HG03558 (cell line): ENCODE data around the gene GRHPR.
"Not testable (repeated sequence)": the region's sequence is repeated elsewhere in the genome, so short reads cannot be mapped to it uniquely, and the experiment has no call there.

Experiments used
- ATAC-seq: cut with Tn5 transposase; IDR thresholded peaks from one replicate; pipeline ENCODE4 v1.9.1; 2021; ENCODE audit warnings: moderate number of reproducible peaks; ENCODE audit not compliant: unreplicated experiment; ENCODE audit errors: extremely low read depth

Gene GRHPR

DNA sequence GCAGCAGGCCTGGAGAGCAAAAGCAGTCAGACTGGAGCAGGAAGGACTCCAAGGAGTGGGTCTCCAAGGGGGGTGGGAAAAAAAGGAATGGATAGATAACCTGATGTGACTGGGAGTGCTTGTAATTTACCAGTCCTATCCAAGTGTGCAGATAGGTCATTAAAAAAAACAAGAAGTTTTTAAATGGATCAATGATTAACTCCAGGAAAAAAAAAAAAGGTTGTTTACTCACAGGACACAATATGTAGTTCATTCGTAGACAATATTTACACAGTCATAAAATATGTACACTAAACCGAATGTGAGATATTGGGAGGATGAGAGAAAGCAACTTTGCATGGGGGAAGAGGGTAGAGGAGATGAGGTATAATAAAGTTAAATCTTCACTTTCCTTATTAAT is 22.4 kb downstream of the GRHPR start:
- no peak for ATAC-seq

DNA sequence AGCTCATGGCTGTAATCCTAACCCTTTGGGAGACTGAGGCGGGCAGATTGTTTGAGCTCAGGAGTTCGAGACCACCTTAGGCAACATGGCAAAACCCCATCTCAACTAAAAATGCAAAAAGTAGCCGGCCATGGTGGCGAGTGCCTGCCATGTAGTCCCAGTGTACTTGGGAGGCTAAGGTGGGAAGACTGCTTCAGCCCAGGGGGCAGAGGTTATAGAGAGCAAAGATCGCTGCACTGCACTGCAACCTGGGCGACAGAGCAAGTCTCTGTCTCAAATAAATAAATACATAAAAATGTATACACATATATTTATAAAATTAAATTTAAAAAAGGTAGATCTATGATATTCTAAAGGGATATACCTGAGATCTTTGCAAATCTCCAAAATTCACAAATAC is 23.3 kb downstream of the GRHPR start:
- ATAC-seq: no peak

DNA sequence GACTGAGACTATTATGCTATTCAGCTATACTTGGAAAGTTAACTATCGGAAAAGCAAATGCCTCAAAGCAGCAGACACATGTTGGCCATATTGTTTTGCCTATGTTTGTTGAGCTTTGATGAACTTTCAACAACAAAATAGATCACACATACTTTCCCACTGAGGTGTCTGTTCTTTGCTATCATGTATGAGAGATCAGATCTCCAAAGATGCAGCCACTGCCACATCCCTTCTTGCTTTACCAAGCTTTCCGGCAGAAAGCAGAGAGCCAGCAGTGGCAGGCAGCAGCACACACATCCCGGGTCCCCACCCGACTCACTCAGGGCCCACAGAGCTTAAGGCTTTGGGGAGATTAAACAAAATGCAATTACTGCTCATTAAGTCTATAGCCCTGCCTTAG is 23.9 kb downstream of the GRHPR start:
- no peak for ATAC-seq

GRCh38 chr9:37447111-37447510 is 24.6 kb downstream of the GRHPR start:
- ATAC-seq: no peak

DNA sequence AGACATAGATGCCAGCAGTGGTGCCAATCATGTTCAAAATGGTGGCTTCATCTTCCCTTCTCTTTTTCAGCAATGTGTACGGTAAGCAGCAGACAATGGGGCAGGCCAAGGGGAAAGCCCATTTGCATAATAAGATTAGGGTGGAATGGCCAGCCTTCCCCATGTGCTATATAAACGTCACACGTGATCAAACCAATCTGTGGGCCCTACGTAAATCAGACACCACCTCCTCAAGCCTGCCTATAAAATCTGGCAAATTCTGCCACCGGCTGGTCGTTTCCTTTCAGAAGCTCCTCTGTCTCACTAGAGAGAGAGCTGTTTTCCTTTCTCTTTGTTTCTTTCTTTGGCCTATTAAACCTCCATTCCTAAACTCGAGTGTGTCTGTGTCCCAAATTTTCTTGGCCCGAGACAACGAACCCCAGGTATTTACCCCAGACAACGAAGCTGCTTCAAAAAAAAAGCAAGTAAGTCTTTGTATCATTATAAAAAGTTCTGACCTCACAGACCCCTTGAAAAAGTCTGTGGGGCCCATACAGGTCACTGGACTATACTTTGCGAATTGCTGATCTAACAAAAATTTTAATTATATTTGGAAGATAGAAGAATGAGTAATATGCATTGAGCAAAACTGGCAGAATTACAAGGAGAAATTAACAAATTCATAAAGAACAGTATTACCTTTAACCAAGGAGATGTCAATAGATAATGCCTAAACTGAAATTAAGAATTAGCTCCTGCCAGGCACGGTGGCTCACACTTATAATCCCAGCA is 27.6 kb downstream of the GRHPR start:
- no peak for ATAC-seq

DNA sequence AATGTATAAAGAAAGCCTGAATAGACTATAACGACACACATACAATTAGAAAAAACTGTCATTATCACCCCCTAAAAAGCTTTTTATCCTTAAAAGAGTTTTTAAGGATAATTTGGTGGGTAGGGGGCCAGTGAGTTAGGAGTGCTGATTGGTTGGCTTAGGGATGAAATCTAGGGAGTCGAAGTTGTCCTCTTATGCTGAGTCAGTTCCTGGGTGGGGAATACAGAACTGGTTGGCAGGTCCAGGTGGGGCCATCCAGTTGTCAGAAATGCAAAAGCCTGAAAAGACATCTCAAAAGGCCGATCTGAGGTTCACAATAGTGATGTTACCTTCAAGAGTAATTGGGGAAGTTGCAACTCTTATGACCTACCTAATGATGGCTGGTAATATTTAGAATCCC is 29.1 kb downstream of the GRHPR start:
- ATAC-seq: no peak

- ATAC-seq: no peak
Observed at GRCh38 chr9:37452611-37453010, 30.1 kb downstream of the GRHPR start.

DNA sequence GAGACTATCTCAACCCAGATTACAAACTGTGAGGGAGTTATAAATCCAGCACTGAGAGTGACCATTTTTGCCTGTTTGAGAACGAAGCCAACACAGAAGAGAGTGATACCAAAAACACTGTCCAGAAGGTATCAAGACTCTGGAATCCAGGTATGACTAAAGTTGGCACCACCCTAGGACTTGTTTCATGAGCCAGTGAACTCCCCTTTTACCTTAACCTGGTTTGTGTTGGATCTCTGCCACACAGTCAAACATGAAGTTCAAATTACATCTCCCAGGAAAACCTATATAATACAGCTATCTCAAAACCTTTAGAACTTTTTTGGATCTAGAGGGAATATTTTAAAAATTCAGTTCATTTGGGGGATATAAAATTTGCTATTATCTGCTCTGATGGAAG is 31.3 kb downstream of the GRHPR start:
- ATAC-seq: no peak

- ATAC-seq: no peak
Observed at GRCh38 chr9:37454238-37454637, 31.7 kb downstream of the GRHPR start.

DNA sequence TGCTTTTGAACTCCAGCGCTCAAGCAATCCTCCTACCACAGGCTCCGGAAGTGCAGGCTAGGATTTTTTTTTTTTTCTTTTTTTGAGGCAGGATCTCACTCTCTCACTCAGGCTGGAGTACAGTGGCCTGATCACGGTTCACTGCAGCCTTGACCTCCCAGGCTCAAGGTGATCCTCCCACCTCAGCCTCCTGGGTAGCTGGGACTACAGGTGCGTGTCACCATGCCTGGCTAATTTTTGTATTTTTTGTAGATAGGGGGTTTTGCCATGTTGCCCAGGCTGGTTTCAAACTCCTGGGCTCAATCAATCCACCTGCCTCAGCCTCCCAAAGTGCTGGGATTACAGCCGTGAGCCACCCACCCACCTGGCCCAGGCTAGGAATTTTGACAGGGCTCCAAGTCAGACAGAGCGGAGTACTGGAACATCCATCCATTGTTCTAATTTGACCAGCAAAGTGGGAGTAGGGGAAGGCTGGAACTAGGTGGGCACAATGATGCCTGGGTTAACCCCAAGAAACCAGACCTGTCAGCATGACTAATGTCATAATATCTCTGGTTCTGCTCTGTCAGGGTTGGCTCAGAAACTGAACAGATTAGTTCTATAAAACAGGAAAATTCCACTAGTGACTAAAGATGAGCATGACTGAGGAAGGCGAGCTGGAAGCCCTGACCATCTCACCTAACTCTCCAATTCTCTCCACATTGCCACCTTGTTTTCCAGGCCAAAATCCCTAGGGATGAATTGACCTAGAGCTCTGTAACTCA is 33.6 kb downstream of the GRHPR start:
- no peak for ATAC-seq

GRCh38 chr9:37456817-37457216 is 34.3 kb downstream of the GRHPR start:
- ATAC-seq: no peak

- ATAC-seq: no peak
Observed at GRCh38 chr9:37464006-37464405, 41.5 kb downstream of the GRHPR start.

- ATAC-seq: peak; percentile 17
Observed at GRCh38 chr9:37464426-37465248, 42.1 kb downstream of the GRHPR start.

GRCh38 chr9:37465249-37466036 is 42.9 kb downstream of the GRHPR start, which contains the start of gene ZBTB5:
Gene ZBTB5 (minus strand): TSS chr9:37465450. CDS start chr9:37442551, 22,899 bp downstream.
- ATAC-seq: peak; percentile 59

- no peak for ATAC-seq
Observed at GRCh38 chr9:37466037-37466709, 43.7 kb downstream of the GRHPR start.

- not testable (repeated sequence) for ATAC-seq
Observed at GRCh38 chr9:37467530-37467929, 45.0 kb downstream of the GRHPR start.

DNA sequence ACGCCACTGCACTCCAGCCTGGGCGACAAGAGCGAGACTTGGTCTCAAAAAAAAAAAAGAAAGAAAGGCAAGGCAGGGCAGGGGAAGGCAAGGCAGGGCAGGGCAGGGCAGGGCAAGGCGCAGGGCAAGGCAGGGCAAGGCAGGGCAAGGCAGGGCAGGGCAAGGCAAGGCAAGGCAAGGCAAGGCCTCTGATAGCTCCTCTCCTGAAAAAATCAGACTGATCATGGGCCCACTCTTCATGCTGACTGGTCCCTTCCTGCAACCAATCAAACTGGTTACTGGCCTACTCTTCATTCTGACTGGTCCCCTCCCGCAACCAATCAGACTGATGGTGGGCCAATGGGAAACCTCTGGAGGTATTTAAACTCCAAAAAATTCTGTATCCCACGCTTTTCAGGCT is 46.1 kb downstream of the GRHPR start:
- ATAC-seq: no peak

DNA sequence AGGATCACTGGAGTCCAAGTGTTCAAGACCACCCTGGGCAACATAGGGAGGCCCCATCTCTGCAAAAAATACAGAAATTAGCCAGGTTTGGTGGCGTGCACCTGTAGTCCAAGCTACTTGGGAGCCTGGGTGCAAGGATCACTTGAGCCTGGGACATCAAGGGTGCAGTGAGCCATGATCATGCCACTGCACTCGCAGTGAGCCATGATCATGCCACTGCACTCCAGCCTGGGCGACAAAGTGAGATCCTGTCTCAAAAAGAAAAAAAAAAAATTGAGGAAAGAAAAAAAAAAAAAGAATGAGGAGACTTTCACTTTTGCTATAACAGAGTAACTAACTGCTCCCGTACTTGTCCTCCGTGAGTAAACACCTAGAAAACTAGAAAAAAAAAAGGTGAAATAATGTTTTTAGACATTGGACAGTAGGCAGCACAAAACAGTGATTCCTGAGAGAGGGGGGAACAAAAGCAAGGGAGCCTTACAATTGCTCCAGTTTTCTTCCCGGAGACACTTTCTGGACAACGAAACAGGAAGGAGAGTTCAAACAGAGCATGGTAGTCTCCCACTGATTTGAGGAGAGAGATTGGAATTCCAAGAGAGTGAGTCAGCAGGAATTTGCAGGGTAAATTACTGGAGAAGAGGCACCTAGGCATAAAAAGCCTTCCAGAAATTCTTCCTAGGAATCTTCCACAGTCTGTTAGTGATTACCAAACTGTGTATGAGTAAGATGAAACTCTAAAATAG is 49.6 kb downstream of the GRHPR start:
- ATAC-seq: no peak

GRCh38 chr9:37473982-37474381 is 51.5 kb downstream of the GRHPR start:
- ATAC-seq: not testable (repeated sequence)
